H1 (cell line): ENCODE data around the gene ABCC2. TPM values are rescaled to one million over a fixed set of nuclear protein-coding genes. Genes with fewer than 3 reads are reported as not detected.

ENCODE experiments used
- SIN3A ChIP-seq, 2 experiments: IDR thresholded peaks in 1 of 2; conservative IDR thresholded peaks in 1 of 2; 2 replicates each; pipeline ENCODE4 v1.6.1; 2011 to 2012; ENCODE audit warnings: low read length in 2 of 2, improper control_type of control experiment in 1 of 2, low read depth in 1 of 2, mild to moderate bottlenecking in 1 of 2
- polyA plus RNA-seq, 7 experiments: library from polyadenylated mRNA; depleted of rRNA in 3 of 7; stranded (reverse) in 5 of 7; unstranded in 2 of 7; fragments of >200 nt in 5 of 7; fragments of 200-250 nt in 2 of 7; gene quantifications; 1 replicate in 5 of 7; 2 replicates in 1 of 7; 4 replicates in 1 of 7; pipeline versions ENCODE4 v1.2.1 to v1.2.3, GENCODE V29; 2011 to 2013; ENCODE audit warnings: missing spikeins in 2 of 7, mixed read lengths in 2 of 7
- total RNA-seq: library from RNA; stranded (reverse); fragmentation: NEBNext Ultra II Directional; extraction: Animal tissue kit (Norgen Biotek cat#: 25700); gene quantifications from 2 replicates; pipeline ENCODE4 v1.2.1, GENCODE V29; 2021

The ABCC2 gene
- total and polyA plus RNA-seq, 2 of the 8 experiments (the other 6 are each of a cell fraction or from before 2014, with no cell fraction given) = 0.74 to 1.1 TPM

- no peak for TF ChIP-seq SIN3A (conservative IDR thresholded peaks at IDR 0.05 in 1 of 2, IDR thresholded peaks at IDR 0.05 in 1 of 2; ENCODE audit: low read depth in 1 of 2, low read length in 2 of 2)
- TF ChIP-seq, all 59 proteins: peak for 2
Observed at GRCh38 chr10:99874341-99875085, 92.1 kb downstream of the ABCC2 start (continued).
